ENCODE results near the gene SLC30A10. TPM values are rescaled to one million over a fixed set of nuclear protein-coding genes. Genes with fewer than 3 reads are reported as not detected.

The SLC30A10 gene
- total RNA-seq, 2 experiments from 2014 or later: not detected

- H3K4me2 ChIP-seq (ENCODE audit: low read length): no peak overlapping the region
- H3K27ac ChIP-seq (ENCODE audit: low read depth, low read length, poor library complexity, severe bottlenecking): no peak overlapping the region
- H3K36me3 ChIP-seq (ENCODE audit: insufficient read depth, low read length): no peaks in the 10 kb centered on the region
- H3K9me3 ChIP-seq (ENCODE audit: low read length): no peaks in the 10 kb centered on the region
- no peaks in the 10 kb centered on the region for H3K9me2 ChIP-seq (ENCODE audit: insufficient read depth, low read length)
- no peaks in the 10 kb centered on the region for H3K79me2 ChIP-seq (ENCODE audit: insufficient read depth, low read depth, low read length)
- no peaks in the 10 kb centered on the region for H3K4me1 ChIP-seq (ENCODE audit: insufficient read depth, low read length, poor library complexity, severe bottlenecking)
- no peak overlapping the region for H3K4me3 ChIP-seq (ENCODE audit: low read depth, low read length, poor library complexity, severe bottlenecking)
- POLR2A ChIA-PET: no interaction called here
- H4K20me1 ChIP-seq (ENCODE audit: insufficient read depth, low read length): no peaks in the 10 kb centered on the region
- no peak overlapping the region for H2AFZ ChIP-seq (ENCODE audit: low read length)
- intact Hi-C loops (cut with micrococcal nuclease; ENCODE audit: unreplicated experiment): no loop called here
- no peak for TF ChIP-seq CTCF (conservative IDR thresholded peaks at IDR 0.05; ENCODE audit: low read length)
- TF ChIP-seq EZH2phosphoT487 (IDR thresholded peaks at IDR 0.05; ENCODE audit: borderline replicate concordance, low read depth, low read length): no peak
- BruUV-seq (replicated peaks): no TSS peak
- no peak for DNase-seq (ENCODE audit: low spot score)
- CTCF ChIA-PET (ENCODE audit: unreplicated experiment): no interaction called here
Observed at GRCh38 chr1:219905524-219905923, 22.8 kb downstream of the SLC30A10 start.

GRCh38 chr1:219904934-219905333, 23.4 kb downstream of the SLC30A10 start:
- no peak overlapping the region for H3K4me3 ChIP-seq (ENCODE audit: low read depth, low read length, poor library complexity, severe bottlenecking)
- no peaks in the 10 kb centered on the region for H3K4me1 ChIP-seq (ENCODE audit: insufficient read depth, low read length, poor library complexity, severe bottlenecking)
- intact Hi-C loops (cut with micrococcal nuclease; ENCODE audit: unreplicated experiment): no loop called here
- H2AFZ ChIP-seq (ENCODE audit: low read length): no peak overlapping the region
- no peaks in the 10 kb centered on the region for H4K20me1 ChIP-seq (ENCODE audit: insufficient read depth, low read length)
- H3K9me2 ChIP-seq (ENCODE audit: insufficient read depth, low read length): no peaks in the 10 kb centered on the region
- ChIA-PET POLR2A (interaction anchor here (0.7 kb wide), 2 partner anchors 74 to 814 kb away, joined by 3 to 4 read pairs; no protein-coding TSS in a partner anchor), CTCF (ENCODE audit: unreplicated experiment) (no interaction called here)
- no TSS peak for BruUV-seq (replicated peaks)
- H3K36me3 ChIP-seq (ENCODE audit: insufficient read depth, low read length): no peaks in the 10 kb centered on the region
- no peaks in the 10 kb centered on the region for H3K9me3 ChIP-seq (ENCODE audit: low read length)
- no peak for DNase-seq (ENCODE audit: low spot score)
- no peak overlapping the region for H3K4me2 ChIP-seq (ENCODE audit: low read length)
- no peak for TF ChIP-seq CTCF (conservative IDR thresholded peaks at IDR 0.05; ENCODE audit: low read length)
- no peak for TF ChIP-seq EZH2phosphoT487 (IDR thresholded peaks at IDR 0.05; ENCODE audit: borderline replicate concordance, low read depth, low read length)
- no peak overlapping the region for H3K27ac ChIP-seq (ENCODE audit: low read depth, low read length, poor library complexity, severe bottlenecking)
- no peaks in the 10 kb centered on the region for H3K79me2 ChIP-seq (ENCODE audit: insufficient read depth, low read depth, low read length)

GRCh38 chr1:219903353-219903871, 24.9 kb downstream of the SLC30A10 start:
- no peaks in the 10 kb centered on the region for H3K4me1 ChIP-seq (ENCODE audit: insufficient read depth, low read length, poor library complexity, severe bottlenecking)
- ChIA-PET POLR2A (interaction anchor here (0.8 kb wide), 1 partner anchor 29 kb away, joined by 3 read pairs; no protein-coding TSS in a partner anchor), CTCF (ENCODE audit: unreplicated experiment) (no interaction called here)
- no peak overlapping the region for H2AFZ ChIP-seq (ENCODE audit: low read length)
- no peaks in the 10 kb centered on the region for H3K79me2 ChIP-seq (ENCODE audit: insufficient read depth, low read depth, low read length)
- no peaks in the 10 kb centered on the region for H3K36me3 ChIP-seq (ENCODE audit: insufficient read depth, low read length)
- no peak overlapping the region for H3K27ac ChIP-seq (ENCODE audit: low read depth, low read length, poor library complexity, severe bottlenecking)
- TF ChIP-seq CTCF (conservative IDR thresholded peaks at IDR 0.05; ENCODE audit: low read length): no peak
- TF ChIP-seq EZH2phosphoT487 (IDR thresholded peaks at IDR 0.05; ENCODE audit: borderline replicate concordance, low read depth, low read length): no peak
- H3K4me2 ChIP-seq (ENCODE audit: low read length): no peak overlapping the region
- DNase-seq (ENCODE audit: low spot score): no peak
- no TSS peak for BruUV-seq (replicated peaks)
- no peak overlapping the region for H3K4me3 ChIP-seq (ENCODE audit: low read depth, low read length, poor library complexity, severe bottlenecking)
- intact Hi-C loops (cut with micrococcal nuclease; ENCODE audit: unreplicated experiment): no loop called here
- no peaks in the 10 kb centered on the region for H4K20me1 ChIP-seq (ENCODE audit: insufficient read depth, low read length)
- H3K9me2 ChIP-seq (ENCODE audit: insufficient read depth, low read length): no peaks in the 10 kb centered on the region
- H3K9me3 ChIP-seq (ENCODE audit: low read length): no peaks in the 10 kb centered on the region

Measured in OCI-LY7 (cell line).